K562 (cell line): ENCODE results near the gene CD207. TPM values are rescaled to one million over a fixed set of nuclear protein-coding genes. Genes with fewer than 3 reads are reported as not detected.

Source experiments
- ATAC-seq: fragments of 200-7000 bp; cut with Tn5 transposase; 3 replicates; pipeline ENCODE4 v1.9.1; 2020; ENCODE audit warnings: moderate library complexity
- BruUV-seq: library from RNA; stranded (reverse); fragments of 400-500 nt; replicated peaks from 2 replicates; lab custom pipeline; 2021; lab: Mats Ljungman, UMichigan
- CTCF ChIA-PET: fragments of 300-600 bp; formaldehyde crosslinking; extraction: SDS; loops from one replicate; lab custom pipeline; 2021; ENCODE audit warnings: low intra/inter-chr PET ratio; lab: Yijun Ruan, JAX
- POLR2A ChIA-PET: fragments of 300-600, 350-650 bp; sonication (Branson Sonifier 250); formaldehyde crosslinking; extraction: SDS; loops from one replicate; lab custom pipeline; 2021; ENCODE audit warnings: antibody characterized with exemption, inconsistent platforms; lab: Yijun Ruan, JAX
- DNase-seq, 4 experiments: peaks; one replicate each; pipeline versions ENCODE4 v3.0.0 to v3.0.0-alpha.2; 2011 to 2018; ENCODE audit warnings: low spot score in 3 of 4, mixed read lengths in 3 of 4; ENCODE audit errors: extremely low read depth in 1 of 4
- FAIRE-seq: peaks from 2 replicates; lab custom pipeline; 2011; peaks lifted over from hg19 to GRCh38; lab: Jason Lieb, UNC
- H2AFZ ChIP-seq: 2 replicates; pipeline ENCODE4 v1.6.0; 2011; ENCODE audit warnings: low read depth, low read length, control low read depth, inconsistent platforms
- H3K27ac ChIP-seq: fragments of 200-600 bp; 3 replicates; pipeline ENCODE4 v1.8.0; 2011; ENCODE audit warnings: low read depth, mild to moderate bottlenecking, control low read depth, inconsistent platforms, low read length, moderate library complexity, mixed read lengths; ENCODE audit errors: extremely low read depth
- H3K27me3 ChIP-seq, 2 experiments: fragments of 300-600 bp in 1 of 2; 2 replicates in 1 of 2; 3 replicates in 1 of 2; pipeline versions ENCODE4 v1.6.0 to v1.8.0; 2011; ENCODE audit warnings: inconsistent platforms in 2 of 2, low read length in 2 of 2, mild to moderate bottlenecking in 1 of 2, mixed read lengths in 1 of 2, moderate library complexity in 1 of 2; ENCODE audit not compliant: control insufficient read depth in 2 of 2, insufficient read depth in 2 of 2
- H3K36me3 ChIP-seq: fragments of 300-600 bp; 3 replicates; pipeline ENCODE4 v1.8.0; 2011; ENCODE audit warnings: mild to moderate bottlenecking, low read length, inconsistent platforms; ENCODE audit not compliant: control insufficient read depth, insufficient read depth
- H3K4me1 ChIP-seq, 2 experiments: fragments of 200-600 bp in 1 of 2; replicated peaks in 1 of 2; 2 replicates in 1 of 2; 3 replicates in 1 of 2; pipeline versions ENCODE4 v1.5.1 to v1.8.0; 2011; ENCODE audit warnings: inconsistent platforms in 2 of 2, low read length in 2 of 2, mild to moderate bottlenecking in 1 of 2, mixed read lengths in 1 of 2, moderate library complexity in 1 of 2; ENCODE audit not compliant: control insufficient read depth in 2 of 2, insufficient read depth in 2 of 2
- H3K4me2 ChIP-seq: 2 replicates; pipeline ENCODE4 v1.6.1; 2011; ENCODE audit warnings: low read length, control low read depth, inconsistent platforms, mixed read lengths; ENCODE audit not compliant: insufficient read depth
- H3K4me3 ChIP-seq: fragments of 200-600 bp; sonication (generic), shearing (Covaris generic); 2 replicates; pipeline ENCODE4 v1.5.1; 2016; ENCODE audit warnings: control low read depth, inconsistent platforms
- H3K79me2 ChIP-seq: fragments of 200-600 bp; 3 replicates; pipeline ENCODE4 v1.8.0; 2011; ENCODE audit warnings: low read length, inconsistent platforms; ENCODE audit not compliant: control insufficient read depth, insufficient read depth
- H3K9ac ChIP-seq, 2 experiments: 2 replicates each; pipeline versions ENCODE4 v1.6.0 to v1.6.1; 2011; ENCODE audit warnings: low read depth in 2 of 2, low read length in 2 of 2, control low read depth in 1 of 2, inconsistent platforms in 1 of 2, mild to moderate bottlenecking in 1 of 2, mixed read lengths in 1 of 2; ENCODE audit not compliant: insufficient read depth in 1 of 2
- H3K9me1 ChIP-seq: one replicate; pipeline ENCODE4 v1.6.0; 2011; ENCODE audit warnings: inconsistent platforms, mild to moderate bottlenecking, low read length, moderate library complexity; ENCODE audit not compliant: control insufficient read depth, insufficient read depth
- H3K9me3 ChIP-seq: replicated peaks from 2 replicates; pipeline ENCODE4 v1.5.1; 2011; ENCODE audit warnings: low read depth, low read length, inconsistent platforms; ENCODE audit not compliant: control insufficient read depth, insufficient read depth
- H4K20me1 ChIP-seq: replicated peaks from 2 replicates; pipeline ENCODE4 v1.6.1; 2011; ENCODE audit warnings: low read length, inconsistent platforms, mixed read lengths; ENCODE audit not compliant: control insufficient read depth, insufficient read depth
- CXXC5 ChIP-seq: fragments of 250-450 bp; sonication (Bioruptor Pico); IDR thresholded peaks from 2 replicates; pipeline ENCODE4 v1.8.0; 2022; ENCODE audit warnings: inconsistent platforms, mild to moderate bottlenecking, moderate library complexity
- NFIC ChIP-seq: fragments of 450-650 bp; IDR thresholded peaks from 2 replicates; pipeline ENCODE4 v1.6.1; 2017; ENCODE audit warnings: mild to moderate bottlenecking, inconsistent platforms
- SETDB1 ChIP-seq: IDR thresholded peaks from one replicate; pipeline ENCODE4 v1.6.1; 2012; ENCODE audit warnings: low read length, control low read depth, inconsistent platforms
- ZFP1 ChIP-seq: fragments of 450-650 bp; formaldehyde crosslinking; IDR thresholded peaks from 2 replicates; pipeline ENCODE4 v1.4.0; 2020; ENCODE audit warnings: mild to moderate bottlenecking, mixed read lengths
- WGBS: fragments of 100-300 bp; shearing (Covaris generic); methylation state at CpG from one replicate; pipeline ENCODE4 v1.1.6; 2016; ENCODE audit warnings: low coverage, mixed read lengths; ENCODE audit not compliant: insufficient coverage; ENCODE audit errors: missing lambda C conversion rate; 5-methylcytosine and 5-hydroxymethylcytosine counted together
- in situ Hi-C: fragments of 300-500 bp; cut with MboI; formaldehyde crosslinking; loops from 4 replicates; pipeline ENCODE4 v1.15.0; 2018; ENCODE audit warnings: inconsistent platforms, mixed read lengths
- intact Hi-C: fragments of 100-400 bp; cut with micrococcal nuclease; formaldehyde crosslinking; loops from 2 replicates; pipeline ENCODE4 v1.14.2; 2022
- polyA plus RNA-seq, 8 experiments: library from polyadenylated mRNA; depleted of rRNA in 4 of 8; stranded (reverse) in 5 of 8; unstranded in 3 of 8; fragments of >200 nt; fragmentation: Nextera tagmentation in 2 of 8; fragmentation: Illumina TruSeq in 1 of 8; extraction: Ambion mirVana in 2 of 8; extraction: Trizol in 1 of 8; gene quantifications; 2 replicates each; pipeline versions ENCODE4 v1.2.1 to v1.2.3, GENCODE V29; 2011 to 2014; ENCODE audit warnings: inconsistent platforms in 1 of 8, missing spikeins in 1 of 8
- total RNA-seq, 7 experiments: library from RNA; depleted of rRNA in 6 of 7; stranded (reverse); fragments of >200 nt in 6 of 7; fragmentation: Illumina TruSeq in 2 of 7; extraction: Trizol in 2 of 7; gene quantifications; 2 replicates each; pipeline versions ENCODE4 v1.2.1 to v1.2.3, GENCODE V29; 2011 to 2021; ENCODE audit warnings: low replicate concordance in 1 of 7
- TF ChIP-seq, protein P1 (sequence below): fragments of 450-650 bp; formaldehyde crosslinking; IDR thresholded peaks from 2 replicates; pipeline ENCODE4 v1.4.0; 2020; ENCODE audit warnings: mild to moderate bottlenecking, mixed read lengths

The CD207 gene
- total and polyA plus RNA-seq, 9 of the 15 experiments (the other 6 are each of a cell fraction or from before 2014, with no cell fraction given) = not detected

DNA sequence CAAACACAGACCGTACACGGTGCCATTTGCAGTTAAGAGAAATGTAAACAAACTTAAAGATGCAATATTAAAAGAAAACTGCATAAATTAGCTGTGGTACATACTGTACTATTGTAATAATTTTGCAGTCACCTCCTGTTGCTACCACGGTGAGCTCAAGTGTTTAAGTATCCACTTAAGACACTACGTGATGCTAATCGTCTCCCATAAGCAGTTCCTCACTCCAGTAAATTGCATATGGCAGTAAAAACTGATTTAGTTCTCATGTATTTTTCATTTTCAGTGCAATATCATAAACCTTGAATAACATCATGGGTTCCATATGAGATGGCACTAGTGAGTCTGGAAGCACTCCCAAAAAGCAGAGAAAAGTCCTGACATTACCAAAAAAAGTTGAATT is 29.6 kb downstream of the CD207 start:
- intact Hi-C loops = no loop called here
- ATAC-seq (no peak), DNase-seq (no peak), FAIRE-seq (no peak)
- Histone ChIP-seq H4K20me1 (0 out of 2 replicates have a peak, but pooled peaks cover 3% of the 10 kb centered on the region), H3K9me1 (no peaks in the 10 kb centered on the region), H3K36me3 (no peaks in the 10 kb centered on the region), H3K79me2 (no peaks in the 10 kb centered on the region), H3K9me3 (no peaks in the 10 kb centered on the region), H2AFZ (no peak overlapping the region), H3K4me2 (no peak overlapping the region), H3K27ac (no peak overlapping the region), H3K4me1 (no peaks in the 10 kb centered on the region), H3K9ac (no peak overlapping the region), H3K4me3 (no peak overlapping the region), H3K27me3 (peaks cover 26 to 38% of the 10 kb centered on the region in 2 experiments)
- 0% methylated on average over 5 of the region's 5 CpGs for WGBS
- BruUV-seq = no TSS peak
- CTCF ChIA-PET = no interaction called here
- in situ Hi-C loops = no loop called here
- no peak for TF ChIP-seq CXXC5 (CRISPR knock-in tag)
- TF ChIP-seq, protein P1, sequence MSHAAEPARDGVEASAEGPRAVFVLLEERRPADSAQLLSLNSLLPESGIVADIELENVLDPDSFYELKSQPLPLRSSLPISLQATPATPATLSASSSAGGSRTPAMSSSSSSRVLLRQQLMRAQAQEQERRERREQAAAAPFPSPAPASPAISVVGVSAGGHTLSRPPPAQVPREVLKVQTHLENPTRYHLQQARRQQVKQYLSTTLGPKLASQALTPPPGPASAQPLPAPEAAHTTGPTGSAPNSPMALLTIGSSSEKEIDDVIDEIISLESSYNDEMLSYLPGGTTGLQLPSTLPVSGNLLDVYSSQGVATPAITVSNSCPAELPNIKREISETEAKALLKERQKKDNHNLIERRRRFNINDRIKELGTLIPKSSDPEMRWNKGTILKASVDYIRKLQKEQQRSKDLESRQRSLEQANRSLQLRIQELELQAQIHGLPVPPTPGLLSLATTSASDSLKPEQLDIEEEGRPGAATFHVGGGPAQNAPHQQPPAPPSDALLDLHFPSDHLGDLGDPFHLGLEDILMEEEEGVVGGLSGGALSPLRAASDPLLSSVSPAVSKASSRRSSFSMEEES = peak; percentile 64
- POLR2A ChIA-PET = no interaction called here

DNA sequence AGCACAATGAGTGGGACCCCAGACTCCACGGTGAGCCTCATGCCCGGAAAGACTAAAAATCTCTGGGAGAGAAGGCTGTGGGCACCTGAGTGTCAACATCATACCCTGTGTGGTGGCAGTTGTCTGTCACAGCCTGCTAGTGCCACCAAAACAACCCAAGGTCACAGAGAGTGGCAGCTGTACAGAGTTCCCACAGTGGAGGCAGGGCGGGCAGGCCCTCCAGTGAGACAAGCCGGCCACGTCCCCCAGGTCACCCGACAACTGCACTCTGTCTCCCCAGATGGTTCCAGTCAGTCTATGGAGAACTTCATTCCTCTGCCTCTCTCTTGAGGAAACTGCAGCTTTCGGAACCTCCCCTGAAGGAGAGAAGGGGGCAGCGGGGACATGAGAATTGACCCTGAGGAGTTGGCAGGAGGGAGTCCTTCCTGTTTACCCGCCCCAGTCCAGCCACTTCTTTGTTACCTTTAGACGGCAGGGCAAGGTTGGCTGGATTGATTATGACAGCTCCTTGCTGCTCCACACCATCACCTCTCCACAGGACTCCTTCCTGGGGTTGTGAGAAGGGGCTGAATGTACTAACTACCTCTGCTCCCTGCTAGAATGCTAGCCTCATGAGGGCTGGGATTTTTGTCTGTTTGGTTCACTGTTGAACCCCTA is 33.9 kb downstream of the CD207 start:
- no peaks in the 10 kb centered on the region for H3K36me3 ChIP-seq
- no peak overlapping the region for H3K4me3 ChIP-seq
- no peak overlapping the region for H3K4me2 ChIP-seq
- no peak overlapping the region for H3K9ac ChIP-seq
- no peaks in the 10 kb centered on the region for H3K9me3 ChIP-seq
- no TSS peak for BruUV-seq
- H3K9me1 ChIP-seq = no peaks in the 10 kb centered on the region
- intact Hi-C loops = no loop called here
- H3K79me2 ChIP-seq = no peaks in the 10 kb centered on the region
- peaks cover 13 to 19% of the 10 kb centered on the region in 2 experiments; a peak in 4 of 5 replicates for H3K27me3 ChIP-seq
- FAIRE-seq (no peak), DNase-seq (no peak), ATAC-seq (no peak)
- in situ Hi-C loops = no loop called here
- no peak for TF ChIP-seq ZFP1 (CRISPR knock-in tag)
- no peak for TF ChIP-seq NFIC
- TF ChIP-seq SETDB1 = no peak
- no peak overlapping the region for H2AFZ ChIP-seq
- no peaks in the 10 kb centered on the region for H4K20me1 ChIP-seq
- 0% methylated on average over 7 of the region's 10 CpGs for WGBS
- ChIA-PET CTCF (no interaction called here), POLR2A (no interaction called here)
- peaks cover 0 to under 1% of the 10 kb centered on the region in 2 experiments; a peak in 1 of 5 replicates for H3K4me1 ChIP-seq
- H3K27ac ChIP-seq = no peak overlapping the region
